Coronary artery (tissue), 2 donors: ENCODE results near the gene CDC16.

Source experiments
- DNase-seq: peaks from one replicate; pipeline ENCODE4 v3.0.0-alpha.2; 2017; ENCODE audit warnings: low spot score
- H3K27ac ChIP-seq, 2 donors: fragments of 200-600 bp; sonication (generic); one replicate each; pipeline ENCODE4 v1.5.1; 2016 to 2019
- H3K4me3 ChIP-seq: fragments of 200-600 bp; sonication (generic); 2 replicates; pipeline ENCODE4 v1.5.1; 2016; ENCODE audit warnings: mild to moderate bottlenecking, moderate library complexity
- TF ChIP-seq, protein P1 (sequence below): fragments of 200-600 bp; sonication (generic); IDR thresholded peaks from one replicate; pipeline ENCODE4 v1.5.1; 2019; ENCODE audit warnings: antibody characterized with exemption

CDC16 gene

DNA sequence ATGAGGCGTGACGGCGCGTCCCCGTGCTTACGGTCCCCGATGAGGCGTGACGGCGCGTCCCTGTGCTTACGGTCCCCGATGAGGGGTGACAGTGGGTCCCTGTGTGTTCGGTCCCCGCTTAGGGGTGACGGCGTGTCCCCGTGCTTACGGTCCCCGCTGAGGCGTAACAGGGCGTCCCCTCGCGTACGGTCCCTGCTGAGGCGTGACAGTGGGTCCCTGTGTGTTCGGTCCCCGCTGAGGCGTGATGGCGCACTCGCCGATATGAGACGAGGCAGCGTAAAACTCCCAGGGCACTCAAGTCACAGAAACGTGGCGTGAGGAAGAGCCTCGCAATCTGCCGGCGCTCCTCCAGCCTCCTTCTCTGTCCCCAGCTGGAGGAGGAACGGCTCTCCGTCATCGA is 34.7 kb upstream of the CDC16 start:
- Histone ChIP-seq H3K27ac (no peak overlapping the region), H3K4me3 (peak overlapping the region; percentile 3)
- TF ChIP-seq, protein P1, sequence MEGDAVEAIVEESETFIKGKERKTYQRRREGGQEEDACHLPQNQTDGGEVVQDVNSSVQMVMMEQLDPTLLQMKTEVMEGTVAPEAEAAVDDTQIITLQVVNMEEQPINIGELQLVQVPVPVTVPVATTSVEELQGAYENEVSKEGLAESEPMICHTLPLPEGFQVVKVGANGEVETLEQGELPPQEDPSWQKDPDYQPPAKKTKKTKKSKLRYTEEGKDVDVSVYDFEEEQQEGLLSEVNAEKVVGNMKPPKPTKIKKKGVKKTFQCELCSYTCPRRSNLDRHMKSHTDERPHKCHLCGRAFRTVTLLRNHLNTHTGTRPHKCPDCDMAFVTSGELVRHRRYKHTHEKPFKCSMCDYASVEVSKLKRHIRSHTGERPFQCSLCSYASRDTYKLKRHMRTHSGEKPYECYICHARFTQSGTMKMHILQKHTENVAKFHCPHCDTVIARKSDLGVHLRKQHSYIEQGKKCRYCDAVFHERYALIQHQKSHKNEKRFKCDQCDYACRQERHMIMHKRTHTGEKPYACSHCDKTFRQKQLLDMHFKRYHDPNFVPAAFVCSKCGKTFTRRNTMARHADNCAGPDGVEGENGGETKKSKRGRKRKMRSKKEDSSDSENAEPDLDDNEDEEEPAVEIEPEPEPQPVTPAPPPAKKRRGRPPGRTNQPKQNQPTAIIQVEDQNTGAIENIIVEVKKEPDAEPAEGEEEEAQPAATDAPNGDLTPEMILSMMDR = no peak
- no peak for DNase-seq

DNA sequence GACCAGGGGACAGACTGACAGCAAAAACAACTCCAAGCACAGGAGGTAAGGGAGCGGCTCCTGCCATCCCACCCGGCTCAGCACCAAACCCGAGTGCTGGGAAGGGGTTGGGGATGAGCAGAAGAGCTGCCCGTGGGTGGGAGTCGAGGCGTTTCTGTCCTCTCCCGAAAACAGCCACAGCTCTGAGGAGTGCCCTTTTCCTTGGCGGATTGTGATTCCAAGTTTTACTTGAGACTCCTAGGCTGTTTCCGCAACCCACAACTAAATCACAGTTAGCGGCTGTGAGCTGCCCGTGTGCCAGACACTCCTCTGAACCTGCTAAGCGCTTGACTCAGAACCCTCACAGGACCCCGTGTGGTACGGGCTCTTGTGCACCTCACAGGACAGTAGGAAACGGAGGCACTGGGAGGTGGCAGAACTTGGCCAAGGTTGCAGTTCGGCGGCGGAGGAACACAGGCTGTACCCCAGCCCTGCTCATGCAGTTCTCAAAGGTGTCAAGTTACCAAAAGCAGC is 34.2 kb upstream of the CDC16 start:
- Histone ChIP-seq H3K27ac (no peak overlapping the region), H3K4me3 (peak overlapping the region; percentile 3)
- TF ChIP-seq, protein P1 = no peak
- no peak for DNase-seq

GRCh38 chr13:114202581-114202980 is 32.1 kb upstream of the CDC16 start:
- H3K27ac ChIP-seq = no peak overlapping the region
- TF ChIP-seq, protein P1 = no peak
- no peak overlapping the region for H3K4me3 ChIP-seq
- no peak for DNase-seq

GRCh38 chr13:114203536-114203935 is 31.2 kb upstream of the CDC16 start:
- DNase-seq = no peak
- TF ChIP-seq, protein P1 = no peak
- Histone ChIP-seq H3K4me3 (no peak overlapping the region), H3K27ac (no peak overlapping the region)

DNA sequence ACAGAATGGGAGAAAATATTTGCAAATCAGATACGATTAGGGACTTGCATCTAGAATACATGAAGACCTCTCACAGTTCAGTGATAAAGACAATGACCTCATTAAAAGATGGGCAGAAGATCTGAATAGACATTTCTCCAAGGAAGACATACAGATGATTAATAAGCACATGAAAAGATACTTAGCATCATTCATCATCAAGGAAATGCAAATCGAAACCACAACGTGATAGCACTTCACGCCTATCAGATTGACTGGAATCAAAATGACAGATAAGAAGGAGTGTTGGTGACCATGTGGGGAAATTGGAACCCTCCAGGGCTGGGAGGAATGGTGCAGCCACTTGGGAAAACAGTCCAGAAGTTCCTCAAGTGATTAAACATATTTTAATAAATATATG is 29.8 kb upstream of the CDC16 start:
- DNase-seq = no peak
- H3K4me3 ChIP-seq = no peak overlapping the region
- H3K27ac ChIP-seq = no peak overlapping the region
- TF ChIP-seq, protein P1 = no peak

DNA sequence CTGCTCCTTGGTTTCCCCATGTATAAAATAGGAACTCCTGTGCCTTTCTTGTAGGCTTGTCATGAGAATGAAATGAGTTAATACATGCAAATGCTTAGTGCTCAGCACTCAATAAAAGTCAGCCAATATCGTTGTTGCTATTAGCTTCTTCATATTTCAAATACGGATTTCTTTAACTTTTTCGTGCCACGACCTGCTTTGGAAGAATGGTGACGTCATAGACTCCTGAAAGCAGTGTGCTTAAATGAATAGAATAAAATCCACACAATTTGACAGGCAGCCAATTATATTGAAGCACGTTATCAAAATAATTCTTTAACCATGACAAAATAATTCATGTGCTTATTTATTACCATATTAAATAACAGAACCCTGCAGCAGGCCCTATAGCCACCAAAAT is 26.6 kb upstream of the CDC16 start:
- Histone ChIP-seq H3K4me3 (no peak overlapping the region), H3K27ac (no peak overlapping the region)
- TF ChIP-seq, protein P1 = no peak
- no peak for DNase-seq

DNA sequence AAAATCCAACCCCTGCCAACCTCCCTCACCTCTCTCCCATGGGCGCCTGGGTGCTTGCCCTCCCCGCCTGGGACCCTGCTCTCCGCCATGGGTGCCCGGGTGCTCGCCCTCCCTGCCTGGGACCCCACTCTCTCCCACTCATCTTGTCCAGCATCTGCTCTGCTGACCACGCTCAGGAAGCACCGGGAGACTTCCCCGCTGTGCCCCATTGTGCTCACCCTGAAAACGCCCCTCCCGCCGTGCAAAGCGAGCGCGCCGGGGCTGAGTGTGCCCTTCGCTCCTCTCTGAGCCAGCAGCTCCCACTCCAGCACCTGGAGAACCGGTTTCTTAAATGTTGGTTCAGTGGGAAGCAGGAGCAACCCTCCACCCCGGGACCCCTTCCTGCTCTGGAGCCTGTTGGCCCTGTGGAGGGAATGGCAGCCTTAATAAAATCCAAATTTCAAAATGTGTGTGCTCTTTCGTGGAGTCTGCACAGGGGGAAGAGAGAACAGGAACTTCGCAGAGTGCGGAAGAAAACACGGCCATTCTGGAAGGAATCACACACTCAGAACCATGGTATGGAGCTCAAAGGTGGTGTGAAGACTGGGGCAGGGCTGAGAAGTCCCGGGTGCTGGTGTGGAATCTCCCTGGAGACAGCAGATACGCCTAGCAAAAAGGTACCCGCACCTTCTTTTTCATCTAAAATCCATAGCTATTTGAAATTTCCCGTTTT is 23.1 kb upstream of the CDC16 start:
- TF ChIP-seq, protein P1 = no peak
- no peak for DNase-seq

More for the DNA sequence above, 23.1 kb upstream of the CDC16 start:
- Histone ChIP-seq H3K27ac (no peak overlapping the region), H3K4me3 (no peak overlapping the region)
